Retinal pigment epithelial cell (primary cell): ENCODE measurements around the gene ZRANB2.
A peak's percentile ranks its signal among the peaks of the same experiment; 100 is the strongest.

Experiments used
- DNase-seq: peaks from one replicate; pipeline ENCODE4 v3.0.0-alpha.2; 2010; ENCODE audit warnings: low read depth
- H3K4me3 ChIP-seq: 2 replicates; pipeline ENCODE4 v1.5.1; 2011; ENCODE audit warnings: mild to moderate bottlenecking, low read length, control low read depth, moderate library complexity
- CTCF ChIP-seq: conservative IDR thresholded peaks from 2 replicates; pipeline ENCODE4 v1.5.1; 2011; ENCODE audit warnings: low read depth, low read length, control low read depth, inconsistent platforms

Gene ZRANB2

GRCh38 chr1:71049951-71050598, 30.8 kb downstream of the ZRANB2 start:
- H3K4me3 ChIP-seq, result no peak overlapping the region
- peak; percentile 76 for TF ChIP-seq CTCF
- peak; percentile 20 for DNase-seq

- DNase-seq, result no peak
- TF ChIP-seq CTCF, result no peak
- peak within 1 kb of the TSS; percentile 41 for H3K4me3 ChIP-seq
Observed at GRCh38 chr1:71047635-71048607, 32.9 kb downstream of the ZRANB2 start, which contains the start of gene PTGER3. Gene PTGER3 (minus strand): TSS chr1:71047816. CDS start chr1:71047577, 239 bp downstream.

- no peak for DNase-seq
- TF ChIP-seq CTCF, result no peak
- H3K4me3 ChIP-seq, result peak overlapping the region; percentile 41
Observed at GRCh38 chr1:71046891-71047634, 33.8 kb downstream of the ZRANB2 start.

- DNase-seq, result no peak
- H3K4me3 ChIP-seq, result no peak overlapping the region
- TF ChIP-seq CTCF, result no peak
Observed at GRCh38 chr1:71045463-71046028, 35.3 kb downstream of the ZRANB2 start.

GRCh38 chr1:71044833-71045232, 36.0 kb downstream of the ZRANB2 start:
- no peak overlapping the region for H3K4me3 ChIP-seq
- TF ChIP-seq CTCF, result no peak
- no peak for DNase-seq

GRCh38 chr1:71043065-71043464, 37.8 kb downstream of the ZRANB2 start:
- DNase-seq, result no peak
- H3K4me3 ChIP-seq, result no peak overlapping the region
- TF ChIP-seq CTCF, result no peak
